ENCODE data around the gene RUNX1. TPM values are rescaled to one million over a fixed set of nuclear protein-coding genes. Genes with fewer than 3 reads are reported as not detected.

RUNX1 gene
- total RNA-seq, 1 donor from 2014 or later: 100 TPM

DNA sequence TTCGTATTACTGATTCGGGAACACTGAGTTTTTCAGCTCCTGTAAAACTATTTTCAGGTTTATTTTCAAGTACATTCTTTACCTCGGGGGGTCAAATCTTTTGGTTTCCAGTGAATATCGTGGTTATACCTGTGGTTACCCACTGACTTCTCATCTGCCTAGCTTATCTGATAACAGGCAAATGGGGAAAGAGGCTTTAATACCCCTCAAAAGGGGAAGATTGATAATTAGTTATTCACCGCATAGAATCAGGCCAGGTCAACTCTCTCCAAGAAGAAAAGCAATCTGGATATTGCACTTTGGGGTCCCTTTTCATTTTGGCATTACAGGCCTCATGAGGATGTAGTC is 23.0 kb downstream of the RUNX1 start:
- Mint-ChIP-seq H3K4me1 (peaks cover 79% of the 10 kb centered on the region), H3K27me3 (no peaks in the 10 kb centered on the region), H3K36me3 (ENCODE audit: low read depth) (peaks cover 37% of the 10 kb centered on the region), H3K9me3 (peaks cover 3% of the 10 kb centered on the region), H3K27ac (peak overlapping the region; percentile 99), H3K4me3 (peak overlapping the region; percentile 77)
- no peak for DNase-seq
- intact Hi-C loops (cut with micrococcal nuclease): loop anchor here (1.0 kb wide), 2 partner anchors 37 to 58 kb away; no protein-coding TSS in a partner anchor

- Mint-ChIP-seq H3K27ac (peak overlapping the region; percentile 99), H3K27me3 (no peaks in the 10 kb centered on the region), H3K36me3 (ENCODE audit: low read depth) (peaks cover 33% of the 10 kb centered on the region), H3K4me3 (peak overlapping the region; percentile 77), H3K9me3 (peaks cover 3% of the 10 kb centered on the region), H3K4me1 (peaks cover 80% of the 10 kb centered on the region)
- intact Hi-C loops (cut with micrococcal nuclease): loop anchor here (1.0 to 2.0 kb wide), 3 partner anchors 29 to 57 kb away; no protein-coding TSS in a partner anchor
- no peak for DNase-seq
Measured at GRCh38 chr21:35025206-35026152, 23.6 kb downstream of the RUNX1 start.

- peak overlapping the region; percentile 99 for H3K27ac Mint-ChIP-seq
- peak overlapping the region; percentile 43 for H3K4me3 Mint-ChIP-seq
Measured at GRCh38 chr21:35024513-35024912, 24.6 kb downstream of the RUNX1 start.

DNA sequence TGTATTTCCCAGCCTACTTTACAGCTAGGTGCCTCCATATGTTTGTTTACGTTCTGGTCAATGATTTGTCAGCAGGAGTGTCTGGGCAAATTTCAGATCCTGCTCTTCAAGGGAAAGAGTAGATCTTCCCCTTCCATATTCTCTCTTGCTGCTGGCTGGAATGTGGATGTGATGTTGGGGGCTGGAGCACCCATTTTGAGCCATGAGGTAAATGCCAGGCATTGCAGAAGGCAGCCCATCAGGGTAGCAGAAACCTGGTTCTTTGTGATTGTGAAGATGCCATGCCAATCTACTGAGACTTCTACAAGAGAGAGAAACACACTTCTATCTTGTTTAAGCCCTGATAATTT is 25.1 kb downstream of the RUNX1 start:
- Mint-ChIP-seq H3K4me1 (peaks cover 83% of the 10 kb centered on the region), H3K4me3 (peak overlapping the region; percentile 28), H3K27me3 (no peaks in the 10 kb centered on the region), H3K27ac (peak overlapping the region; percentile 99), H3K36me3 (ENCODE audit: low read depth) (peaks cover 31% of the 10 kb centered on the region), H3K9me3 (peaks cover 3% of the 10 kb centered on the region)
- DNase-seq: no peak
- intact Hi-C loops (cut with micrococcal nuclease): loop anchor here (2.0 kb wide), 1 partner anchor 27 kb away; no protein-coding TSS in a partner anchor

More at GRCh38 chr21:35024513-35024912, 24.6 kb downstream of the RUNX1 start:
- intact Hi-C loops (cut with micrococcal nuclease): loop anchor here (2.0 kb wide), 1 partner anchor 28 kb away; no protein-coding TSS in a partner anchor
- Mint-ChIP-seq H3K9me3 (peaks cover 3% of the 10 kb centered on the region), H3K4me1 (peaks cover 80% of the 10 kb centered on the region), H3K36me3 (ENCODE audit: low read depth) (peaks cover 29% of the 10 kb centered on the region), H3K27me3 (no peaks in the 10 kb centered on the region)
- no peak for DNase-seq

DNA sequence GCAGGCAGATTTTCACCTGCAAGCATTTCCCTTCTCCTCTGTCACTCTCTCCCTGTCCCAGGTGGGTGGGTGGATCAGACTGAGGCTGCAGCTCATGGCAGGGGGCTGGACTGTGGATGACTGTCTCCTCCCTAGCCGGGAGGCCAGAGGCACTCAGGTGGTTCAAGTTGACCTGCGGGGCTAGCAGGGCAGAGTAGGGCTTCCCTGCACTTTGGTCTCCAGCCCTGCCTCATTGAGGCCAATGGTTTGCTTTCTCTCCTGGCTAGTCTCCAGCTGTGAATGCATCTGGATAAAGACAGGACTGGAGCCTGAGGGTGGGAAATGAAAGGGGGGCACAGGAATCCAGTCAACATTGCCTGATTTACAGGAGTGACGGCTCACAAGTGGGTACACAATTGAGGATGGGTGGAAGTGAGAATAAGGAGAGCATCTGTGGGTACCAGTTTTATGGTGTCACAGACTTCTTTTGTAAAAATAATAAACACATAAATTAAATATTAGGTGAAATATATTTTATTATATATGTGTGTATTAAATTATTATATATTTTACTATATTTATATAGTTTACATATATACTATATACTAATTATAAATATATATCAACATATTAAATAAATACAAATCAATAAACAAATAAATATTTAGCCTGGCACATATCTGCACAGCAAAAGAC is 25.6 kb downstream of the RUNX1 start:
- Mint-ChIP-seq H3K27ac (peak overlapping the region; percentile 88), H3K27me3 (no peaks in the 10 kb centered on the region), H3K4me1 (peaks cover 78% of the 10 kb centered on the region), H3K36me3 (ENCODE audit: low read depth) (peaks cover 31% of the 10 kb centered on the region), H3K4me3 (peak overlapping the region; percentile 52), H3K9me3 (peaks cover 3% of the 10 kb centered on the region)
- no peak for DNase-seq
- intact Hi-C loops (cut with micrococcal nuclease): loop anchor here (2.0 kb wide), 1 partner anchor 27 kb away; no protein-coding TSS in a partner anchor

DNA sequence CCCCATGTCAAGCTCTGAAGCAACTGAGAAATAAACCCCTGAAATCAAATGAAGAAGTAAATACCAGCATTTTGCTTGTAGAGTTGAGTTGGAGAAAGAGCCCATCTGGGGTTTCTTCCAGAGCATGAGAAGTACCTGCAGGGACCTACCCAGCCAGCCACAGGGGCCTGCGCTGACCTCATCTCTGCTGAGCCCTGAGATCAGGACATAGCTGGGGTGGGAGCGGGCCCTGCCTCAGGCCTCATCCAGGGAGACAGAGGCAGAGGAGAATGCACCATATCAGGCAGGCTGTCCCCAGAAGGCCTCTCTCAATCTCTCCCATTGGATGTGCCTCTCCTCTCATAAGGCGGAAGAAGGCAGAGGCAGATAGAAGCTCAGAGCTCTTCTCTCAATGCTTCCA is 27.6 kb downstream of the RUNX1 start:
- Mint-ChIP-seq H3K36me3 (ENCODE audit: low read depth) (peaks cover 37% of the 10 kb centered on the region), H3K4me1 (peaks cover 69% of the 10 kb centered on the region), H3K9me3 (peaks cover 3% of the 10 kb centered on the region), H3K27me3 (no peaks in the 10 kb centered on the region), H3K4me3 (no peak overlapping the region), H3K27ac (peak overlapping the region; percentile 36)
- no peak for DNase-seq
- intact Hi-C loops (cut with micrococcal nuclease): no loop called here

DNA sequence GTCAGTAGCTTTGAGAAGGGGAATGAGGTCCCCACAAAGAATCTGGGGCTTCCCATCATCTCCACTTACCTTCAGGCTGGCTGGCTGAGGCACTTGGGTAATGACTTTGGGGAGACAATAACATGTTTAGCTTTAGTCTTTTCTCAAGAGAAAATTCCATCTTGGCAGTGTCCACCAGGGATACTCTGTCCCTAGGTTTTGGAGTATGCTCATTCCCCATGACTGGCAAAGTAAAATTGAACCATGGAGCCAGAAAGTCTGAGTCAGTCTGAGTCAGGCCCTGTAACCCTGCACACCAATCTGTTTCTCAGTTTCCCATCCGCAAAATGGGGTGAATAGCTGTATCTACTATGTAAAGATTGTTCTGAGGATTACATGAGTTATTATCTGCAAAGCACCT is 28.2 kb downstream of the RUNX1 start:
- H3K36me3 Mint-ChIP-seq (ENCODE audit: low read depth): peaks cover 39% of the 10 kb centered on the region
- H3K4me3 Mint-ChIP-seq: peak overlapping the region; percentile 9
- no peak for DNase-seq

DNA sequence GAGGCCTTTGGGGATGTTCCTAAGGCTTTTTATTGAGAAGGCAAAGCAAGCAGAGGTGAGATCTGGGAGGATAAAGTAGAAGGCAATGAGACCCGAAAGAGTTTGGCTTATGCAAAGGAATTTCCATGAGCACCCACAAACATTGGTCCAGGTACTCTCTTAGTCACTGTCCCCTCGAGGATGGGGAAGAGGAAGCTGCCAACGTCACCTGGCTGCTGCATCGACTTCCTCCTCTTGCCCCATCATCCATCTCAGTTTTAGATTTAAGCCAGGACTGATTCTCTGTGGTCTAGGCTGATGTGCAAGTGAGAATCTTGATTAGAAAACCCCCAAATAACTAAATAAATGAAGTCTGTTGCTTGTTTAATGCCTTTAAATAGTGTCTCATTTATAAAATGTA is 28.7 kb downstream of the RUNX1 start:
- DNase-seq: no peak
- no peaks in the 10 kb centered on the region for H3K27me3 Mint-ChIP-seq

More for the DNA sequence above, 28.2 kb downstream of the RUNX1 start:
- Mint-ChIP-seq H3K27me3 (no peaks in the 10 kb centered on the region), H3K9me3 (peaks cover 3% of the 10 kb centered on the region), H3K27ac (peak overlapping the region; percentile 38), H3K4me1 (peaks cover 71% of the 10 kb centered on the region)
- intact Hi-C loops (cut with micrococcal nuclease): no loop called here

DNA sequence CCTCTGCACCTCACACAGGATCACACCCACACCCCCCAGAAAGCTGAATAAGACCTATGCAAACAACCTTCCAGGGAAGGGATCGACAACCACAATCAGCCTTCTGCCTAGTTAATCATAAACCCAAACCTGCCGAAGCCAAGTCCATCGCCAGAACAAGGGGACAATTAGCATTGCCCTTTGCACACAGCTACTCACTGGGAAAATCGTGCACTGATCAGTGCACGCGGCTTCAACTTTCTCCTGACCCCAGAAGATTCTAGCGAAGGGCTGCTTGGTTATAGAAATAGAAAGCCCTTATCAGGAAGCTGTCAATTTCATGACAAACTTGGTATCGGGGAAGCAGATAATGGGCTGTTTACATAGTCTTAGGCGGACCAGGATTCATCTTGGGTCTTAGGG is 29.5 kb downstream of the RUNX1 start:
- H3K27ac Mint-ChIP-seq: no peak overlapping the region
- H3K9me3 Mint-ChIP-seq: peaks cover 3% of the 10 kb centered on the region
- DNase-seq: no peak
- no peak overlapping the region for H3K4me3 Mint-ChIP-seq
- intact Hi-C loops (cut with micrococcal nuclease): no loop called here
- H3K4me1 Mint-ChIP-seq: peaks cover 71% of the 10 kb centered on the region
- H3K36me3 Mint-ChIP-seq (ENCODE audit: low read depth): peaks cover 44% of the 10 kb centered on the region
- no peaks in the 10 kb centered on the region for H3K27me3 Mint-ChIP-seq

More for the DNA sequence above, 28.7 kb downstream of the RUNX1 start:
- peak overlapping the region; percentile 47 for H3K4me3 Mint-ChIP-seq
- H3K27ac Mint-ChIP-seq: peak overlapping the region; percentile 78
- peaks cover 41% of the 10 kb centered on the region for H3K36me3 Mint-ChIP-seq (ENCODE audit: low read depth)
- peaks cover 71% of the 10 kb centered on the region for H3K4me1 Mint-ChIP-seq
- intact Hi-C loops (cut with micrococcal nuclease): no loop called here
- H3K9me3 Mint-ChIP-seq: peaks cover 3% of the 10 kb centered on the region

DNA sequence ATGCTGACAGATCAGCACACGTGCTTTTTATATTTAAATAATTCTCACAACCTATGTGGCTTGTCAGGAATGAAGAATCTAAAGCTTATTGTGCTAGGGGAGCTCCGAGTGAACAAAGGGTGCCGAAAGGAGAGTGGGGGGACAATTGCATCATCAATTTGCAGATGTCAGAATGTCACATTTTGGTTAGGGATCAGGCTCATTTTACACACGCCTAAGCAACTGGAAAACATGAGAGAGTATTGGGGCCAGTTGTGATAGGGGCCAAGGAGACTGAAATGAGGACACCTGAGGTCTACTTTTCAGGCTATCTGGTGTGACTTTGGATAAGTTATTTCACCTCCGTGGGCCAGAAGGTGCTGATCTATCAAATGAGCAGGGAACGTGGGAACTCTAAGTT is 31.8 kb downstream of the RUNX1 start:
- no peak for DNase-seq
- intact Hi-C loops (cut with micrococcal nuclease): no loop called here
- Mint-ChIP-seq H3K27me3 (no peaks in the 10 kb centered on the region), H3K27ac (no peak overlapping the region), H3K36me3 (ENCODE audit: low read depth) (peaks cover 38% of the 10 kb centered on the region), H3K9me3 (no peaks in the 10 kb centered on the region), H3K4me3 (no peak overlapping the region), H3K4me1 (peaks cover 62% of the 10 kb centered on the region)

DNA sequence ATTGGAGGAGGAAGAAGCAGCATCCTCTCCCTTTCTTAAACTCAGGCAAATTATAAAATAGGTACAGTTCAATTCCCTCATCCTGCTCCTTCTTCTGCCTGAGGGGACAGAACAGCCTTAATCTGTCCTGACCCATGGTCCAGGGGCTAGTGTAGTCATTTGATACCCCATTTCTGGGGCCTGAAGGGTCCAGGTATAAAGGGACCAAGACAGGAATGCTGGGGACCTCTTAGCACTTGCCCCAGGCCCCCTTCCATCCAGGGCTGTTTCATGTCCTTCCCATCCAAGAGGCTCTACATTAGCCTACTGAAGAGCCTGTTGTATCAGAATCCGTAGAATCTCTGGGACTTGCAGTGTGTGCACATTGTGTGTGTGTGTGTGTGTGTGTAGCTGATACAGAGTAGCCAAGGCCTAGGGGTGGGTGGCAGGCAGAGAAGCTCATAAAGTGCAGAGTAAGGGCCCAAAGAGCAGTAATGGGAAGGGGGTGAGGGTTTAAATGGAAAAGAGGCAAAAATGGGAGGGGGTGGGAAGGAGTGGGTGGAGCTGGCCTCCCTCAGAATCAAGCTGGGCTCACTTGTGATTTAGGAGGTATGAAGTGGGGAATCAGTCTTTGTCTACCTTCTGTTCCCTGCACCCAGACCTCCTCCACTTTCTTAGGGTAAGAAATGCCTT is 32.4 kb downstream of the RUNX1 start:
- DNase-seq: no peak
- H3K4me3 Mint-ChIP-seq: no peak overlapping the region
- intact Hi-C loops (cut with micrococcal nuclease): no loop called here
- peaks cover 32% of the 10 kb centered on the region for H3K36me3 Mint-ChIP-seq (ENCODE audit: low read depth)
- H3K27me3 Mint-ChIP-seq: no peaks in the 10 kb centered on the region
- H3K27ac Mint-ChIP-seq: peak overlapping the region; percentile 5
- peaks cover 60% of the 10 kb centered on the region for H3K4me1 Mint-ChIP-seq
- H3K9me3 Mint-ChIP-seq: no peaks in the 10 kb centered on the region

DNA sequence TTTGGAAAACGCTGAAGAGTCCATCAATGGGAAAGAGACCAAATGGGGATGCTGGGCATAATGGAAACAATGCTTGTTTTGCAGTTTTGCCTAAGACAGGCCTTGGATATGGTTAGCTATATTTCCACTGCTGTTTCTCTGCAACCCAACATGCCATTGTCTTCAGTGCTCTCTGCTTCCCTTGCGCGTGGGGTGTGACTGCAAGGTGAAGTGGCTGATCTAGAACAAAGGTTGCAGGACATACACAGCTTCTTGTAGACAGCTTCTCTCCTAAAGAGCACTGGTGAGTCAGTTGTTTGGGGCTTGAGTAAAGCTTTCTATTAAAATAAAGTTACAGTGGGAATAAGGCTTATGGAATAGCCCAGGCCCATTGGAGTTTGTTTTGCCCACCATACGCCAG is 33.0 kb downstream of the RUNX1 start:
- Mint-ChIP-seq H3K4me3 (no peak overlapping the region), H3K9me3 (no peaks in the 10 kb centered on the region), H3K27ac (no peak overlapping the region), H3K4me1 (peaks cover 59% of the 10 kb centered on the region), H3K36me3 (ENCODE audit: low read depth) (peaks cover 31% of the 10 kb centered on the region), H3K27me3 (no peaks in the 10 kb centered on the region)
- no peak for DNase-seq
- intact Hi-C loops (cut with micrococcal nuclease): no loop called here

- peak; percentile 68 for DNase-seq
- Mint-ChIP-seq H3K27me3 (no peaks in the 10 kb centered on the region), H3K4me3 (peak overlapping the region; percentile 16), H3K4me1 (peaks cover 56% of the 10 kb centered on the region), H3K27ac (peak overlapping the region; percentile 44), H3K36me3 (ENCODE audit: low read depth) (peaks cover 32% of the 10 kb centered on the region), H3K9me3 (no peaks in the 10 kb centered on the region)
- intact Hi-C loops (cut with micrococcal nuclease): no loop called here
Measured at GRCh38 chr21:35015435-35016024, 33.6 kb downstream of the RUNX1 start.

Data from activated CD4-positive, alpha-beta T cell treated with anti-CD3 and anti-CD28 coated beads, Interleukin-2, amount 10 ng/mL, durations not matched to agents 24 days and 14 days (primary cell).